Adrenal gland (tissue), 12 donors: ENCODE measurements around the gene C1orf174. TPM values are rescaled to one million over a fixed set of nuclear protein-coding genes. Genes with fewer than 3 reads are reported as not detected.
A peak's percentile ranks its signal among the peaks of the same experiment; 100 is the strongest.

Experiments
- DNase-seq, 7 donors: peaks; one replicate each; pipeline ENCODE4 v3.0.0-alpha.2; 2019 to 2020
- H3K27ac ChIP-seq, 5 donors: fragments of 200-600 bp; sonication (generic) in 4 of 5; 1 replicate in 3 of 5; 2 replicates in 2 of 5; pipeline versions ENCODE4 v1.5.1 to v1.8.0; 2016 to 2020; ENCODE audit warnings: mild to moderate bottlenecking in 1 of 5
- H3K27me3 ChIP-seq: fragments of 200-600 bp; 2 replicates; pipeline ENCODE4 v1.8.0; 2021
- H3K36me3 ChIP-seq, 2 donors: fragments of 200-600 bp; replicated peaks in 1 of 2; 1 replicate in 1 of 2; 2 replicates in 1 of 2; pipeline versions ENCODE4 v1.5.1 to v1.8.0; 2018 to 2022
- H3K4me1 ChIP-seq, 2 donors: fragments of 200-600 bp; replicated peaks in 1 of 2; 1 replicate in 1 of 2; 2 replicates in 1 of 2; pipeline versions ENCODE4 v1.5.1 to v1.8.0; 2018 to 2021
- H3K4me3 ChIP-seq, 4 donors: fragments of 200-600 bp; sonication (generic) in 3 of 4; one replicate each; pipeline ENCODE4 v1.5.1; 2016 to 2018
- H3K9me3 ChIP-seq, 3 donors: fragments of 200-600 bp; sonication (generic) in 1 of 3; replicated peaks in 1 of 3; 1 replicate in 2 of 3; 2 replicates in 1 of 3; pipeline versions ENCODE4 v1.5.1 to v1.8.0; 2016 to 2021
- CTCF ChIP-seq, 6 experiments: fragments of 450-650 bp in 4 of 6; fragments of 200-600 bp in 2 of 6; sonication (generic) in 1 of 6; IDR thresholded peaks; 1 replicate in 5 of 6; 2 replicates in 1 of 6; pipeline versions ENCODE4 v1.5.1 to v1.8.0; 2016 to 2021; ENCODE audit warnings: antibody characterized with exemption in 6 of 6, mild to moderate bottlenecking in 2 of 6, moderate library complexity in 1 of 6
- POLR2A ChIP-seq, 2 donors: fragments of 450-650 bp; IDR thresholded peaks; one replicate each; pipeline ENCODE4 v1.6.1; 2017; ENCODE audit warnings: antibody characterized with exemption in 2 of 2, mild to moderate bottlenecking in 2 of 2, moderate library complexity in 1 of 2
- WGBS, 4 donors: extraction: QIAGEN DNeasy Blood & Tissue Kit in 2 of 4; methylation state at CpG; one replicate each; pipeline versions ENCODE4 v1.1.5 to v1.1.7; 2013 to 2017; 5-methylcytosine and 5-hydroxymethylcytosine counted together
- intact Hi-C, 2 donors: fragments of 100-400 bp; cut with DNase I; formaldehyde crosslinking; loops; one replicate each; pipeline versions ENCODE4 v1.14.1 to v1.15.0; 2022 to 2023
- polyA plus RNA-seq, 3 donors: library from polyadenylated mRNA; stranded (reverse); fragments of 200-250 nt in 2 of 3; fragments of 350-450 nt in 1 of 3; fragmentation: Illumina TruSeq in 1 of 3; extraction: RNeasy Lipid Tissue Mini Kit (QIAGEN cat#74804) in 1 of 3; gene quantifications; one replicate each; pipeline ENCODE4 v1.2.3, GENCODE V29; 2013 to 2014
- total RNA-seq, 9 donors: library from RNA; depleted of rRNA in 4 of 9; stranded (reverse); fragments of >200 nt in 4 of 9; fragments of 120-200 nt in 1 of 9; fragmentation: NEBNext Ultra II Directional in 1 of 9; extraction: Animal tissue kit (Norgen Biotek cat#: 25700) in 1 of 9; gene quantifications; one replicate each; pipeline versions ENCODE4 v1.1.0 to v1.2.4, GENCODE V29; 2013 to 2023
- donor health status: healthy with polysubstance abuse.
- donor health status: Bipolar disorder and iron deficiency.
- donor health status: DM: yes; HTN: yes; CAD: no.
- donor health status: DM: no; HTN: no; CAD: no.
- donor health status: DM: no; HTN: no; CAD: no.
- donor health status: DM: yes; HTN: yes; CAD: no.

C1orf174 gene
- total and polyA plus RNA-seq, 12 donors: 11.5 to 28.0 (median 19.0) TPM

- H3K27me3 ChIP-seq: peaks cover 4% of the 10 kb centered on the region
- no peaks in the 10 kb centered on the region for H3K9me3 ChIP-seq
- WGBS, 4 donors: 90 to 92% (median 91%) methylated on average over 18 to 23 of the region's 23 CpGs
- H3K27ac ChIP-seq: no peak overlapping the region
- no peaks in the 10 kb centered on the region for H3K4me1 ChIP-seq
- no peak overlapping the region for H3K4me3 ChIP-seq
- intact Hi-C loops: no loop called here
- no peaks in the 10 kb centered on the region for H3K36me3 ChIP-seq
- no peak for DNase-seq
- TF ChIP-seq POLR2A (IDR thresholded peaks at IDR 0.05): no peak
- TF ChIP-seq CTCF (IDR thresholded peaks at IDR 0.05): no peak
Observed at GRCh38 chr1:3912809-3913685, 13.0 kb upstream of the C1orf174 start.

DNA sequence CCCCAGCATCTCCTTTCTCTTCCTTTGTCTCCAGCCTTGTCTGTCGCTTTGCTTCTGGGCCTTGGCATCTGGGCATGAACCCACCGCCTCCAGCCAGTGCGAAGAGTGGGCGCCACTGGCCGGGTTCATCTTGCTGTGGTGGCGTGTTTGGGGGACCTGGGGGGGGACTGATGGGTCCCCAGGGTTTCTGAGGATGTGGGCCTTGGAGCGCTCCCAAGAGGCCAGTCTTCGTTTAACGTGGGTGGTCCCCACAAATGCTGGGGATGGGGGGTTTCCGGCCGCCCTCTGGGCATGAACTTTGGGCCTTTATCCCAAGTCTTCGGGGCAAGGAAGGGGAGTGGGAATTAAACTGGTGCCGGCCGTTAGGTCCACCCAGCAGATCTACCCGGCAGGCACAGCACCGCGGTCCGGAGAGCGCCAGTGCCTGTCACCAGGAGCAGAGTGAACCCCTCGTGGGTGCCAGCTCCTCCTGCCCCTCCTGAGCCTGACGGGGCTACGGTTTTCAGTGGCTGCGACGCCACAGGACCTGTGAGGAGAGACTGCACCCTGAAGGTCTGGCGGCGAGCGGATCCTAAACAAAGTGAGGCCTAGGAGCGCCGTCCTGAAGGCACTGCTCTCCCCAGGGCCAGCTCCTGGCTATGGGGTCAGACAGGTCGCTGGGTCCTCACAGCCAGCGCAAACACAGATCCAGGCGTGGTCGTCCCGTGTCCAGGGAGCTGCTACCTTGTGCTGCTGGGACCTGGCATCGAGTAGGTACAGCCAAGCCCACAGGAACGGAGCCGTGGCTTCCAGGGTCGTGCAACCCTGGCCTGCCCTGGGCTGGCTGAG, 12.1 kb upstream of the C1orf174 start:
- intact Hi-C loops: no loop called here
- H3K27ac ChIP-seq: no peak overlapping the region
- peaks cover 4% of the 10 kb centered on the region for H3K27me3 ChIP-seq
- 88 to 91% (median 88%) methylated on average over 12 to 38 of the region's 38 CpGs for WGBS, 4 donors
- H3K4me3 ChIP-seq: no peak overlapping the region
- H3K4me1 ChIP-seq: no peaks in the 10 kb centered on the region
- DNase-seq: no peak
- no peaks in the 10 kb centered on the region for H3K9me3 ChIP-seq
- TF ChIP-seq POLR2A (IDR thresholded peaks at IDR 0.05) (no peak), CTCF (IDR thresholded peaks at IDR 0.05) (no peak)
- no peaks in the 10 kb centered on the region for H3K36me3 ChIP-seq

- Histone ChIP-seq H3K4me3 (no peak overlapping the region), H3K36me3 (no peaks in the 10 kb centered on the region), H3K4me1 (no peaks in the 10 kb centered on the region), H3K27me3 (peaks cover 4% of the 10 kb centered on the region), H3K27ac (no peak overlapping the region), H3K9me3 (no peaks in the 10 kb centered on the region)
- intact Hi-C loops: no loop called here
- TF ChIP-seq CTCF (IDR thresholded peaks at IDR 0.05): peak; percentile 50 to 79 (median 63)
- no peak for TF ChIP-seq POLR2A (IDR thresholded peaks at IDR 0.05)
- peak; percentile 57 to 78 (median 72) for DNase-seq
- WGBS, 4 donors: 21 to 36% (median 27%) methylated on average over 16 to 35 of the region's 35 CpGs
Observed at GRCh38 chr1:3910857-3911845, 11.1 kb upstream of the C1orf174 start.
